Left lung (tissue), 10 donors: Measurements from ENCODE around the gene MGAT5B. TPM values are rescaled to one million over a fixed set of nuclear protein-coding genes. Genes with fewer than 3 reads are reported as not detected.
A peak's percentile ranks its signal among the peaks of the same experiment; 100 is the strongest.

Experiments used
- ATAC-seq: fragments of 200-7000 bp; cut with Tn5 transposase; one replicate; pipeline ENCODE4 v1.9.1; 2020; ENCODE audit warnings: moderate library complexity
- DNase-seq, 4 donors: peaks; one replicate each; pipeline ENCODE4 v3.0.0-alpha.2; 2013 to 2020
- H3K27ac ChIP-seq, 2 donors: fragments of 200-600 bp; sonication (generic) in 1 of 2; one replicate each; pipeline versions ENCODE4 v1.5.0 to v1.8.0; 2020 to 2021
- H3K27me3 ChIP-seq, 2 donors: fragments of 200-600 bp; sonication (generic) in 1 of 2; one replicate each; pipeline versions ENCODE4 v1.5.0 to v1.8.0; 2020 to 2021
- H3K36me3 ChIP-seq, 2 donors: fragments of 200-600 bp; sonication (generic) in 1 of 2; one replicate each; pipeline versions ENCODE4 v1.5.0 to v1.8.0; 2020 to 2021
- H3K4me1 ChIP-seq, 2 donors: fragments of 200-600 bp; one replicate each; pipeline ENCODE4 v1.8.0; 2021
- H3K4me3 ChIP-seq, 2 donors: fragments of 200-600 bp; sonication (generic) in 1 of 2; one replicate each; pipeline versions ENCODE4 v1.5.0 to v1.8.0; 2020 to 2021; ENCODE audit warnings: mild to moderate bottlenecking in 1 of 2
- H3K9me3 ChIP-seq, 2 donors: fragments of 200-600 bp; sonication (generic) in 1 of 2; one replicate each; pipeline versions ENCODE4 v1.5.0 to v1.8.0; 2020 to 2021
- intact Hi-C, 2 donors: fragments of 100-400 bp; cut with DNase I; formaldehyde crosslinking; loops; one replicate each; pipeline versions ENCODE4 v1.11.2 to v1.14.2; 2022
- polyA plus RNA-seq, 6 donors: library from polyadenylated mRNA; unstranded; fragments of 120-200 nt; gene quantifications; one replicate each; pipeline ENCODE4 v1.2.1, GENCODE V29; 2013; ENCODE audit not compliant: insufficient read length in 6 of 6
- total RNA-seq, 2 donors: library from RNA; stranded (reverse); fragmentation: NEBNext Ultra II Directional; extraction: Animal tissue kit (Norgen Biotek cat#: 25700); gene quantifications; one replicate each; pipeline ENCODE4 v1.2.1, GENCODE V29; 2021
- TF ChIP-seq, protein P1 (sequence below), 2 donors: fragments of 200-600 bp; sonication (generic) in 1 of 2; IDR thresholded peaks; one replicate each; pipeline versions ENCODE4 v1.5.0 to v1.8.0; 2021; ENCODE audit warnings: antibody characterized with exemption in 2 of 2
- donor health status: DM: no; HTN: yes; CAD: no.
- donor health status: DM: no; HTN: no; CAD: no.

The MGAT5B gene
- total and polyA plus RNA-seq, 8 donors, result 1.0 to 1.9 (median 1.3) TPM

DNA sequence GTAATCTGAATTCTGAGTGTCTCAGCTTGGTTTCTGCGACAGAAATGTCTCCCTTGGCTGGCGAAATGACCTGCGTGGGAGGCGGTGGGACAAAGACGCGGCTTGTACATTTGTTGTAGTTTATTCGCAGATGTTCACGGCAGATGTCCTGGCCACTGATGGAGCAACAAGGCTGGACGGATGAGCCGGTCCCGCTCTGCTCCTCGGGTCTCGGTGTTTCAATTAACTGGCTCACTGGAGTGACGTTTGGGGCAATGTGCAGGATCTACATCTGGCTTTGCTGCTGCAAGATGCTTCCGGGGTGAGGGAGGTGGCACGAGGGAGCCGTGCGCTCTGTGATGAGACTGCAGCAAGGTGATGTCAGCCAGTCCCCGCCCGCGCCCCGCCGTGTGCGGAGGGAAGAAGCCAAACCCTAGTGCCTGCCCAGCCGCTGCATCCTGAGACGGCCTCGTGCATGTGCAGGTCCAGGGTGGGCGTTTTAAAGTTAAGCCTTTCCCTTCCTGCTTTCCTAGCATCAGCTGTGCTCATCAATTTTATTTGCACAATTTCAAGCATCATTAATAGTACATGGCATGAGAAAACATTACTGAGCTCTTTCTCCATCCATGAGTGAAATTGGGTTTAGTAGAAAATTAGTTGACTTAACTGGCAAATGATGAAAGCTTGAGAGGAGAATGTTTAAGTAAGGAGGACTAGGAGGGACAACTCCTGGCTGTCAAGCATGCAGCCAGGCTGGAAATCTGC is 44.4 kb downstream of the MGAT5B start:
- Histone ChIP-seq H3K27me3 (peaks cover 0 to 38% of the 10 kb centered on the region in 2 donors), H3K27ac (no peak overlapping the region), H3K9me3 (no peaks in the 10 kb centered on the region), H3K36me3 (no peaks in the 10 kb centered on the region), H3K4me1 (no peaks in the 10 kb centered on the region), H3K4me3 (no peak overlapping the region)
- DNase-seq (peak in 1 of 4 donors; percentile 67), ATAC-seq (no peak)
- TF ChIP-seq, protein P1, sequence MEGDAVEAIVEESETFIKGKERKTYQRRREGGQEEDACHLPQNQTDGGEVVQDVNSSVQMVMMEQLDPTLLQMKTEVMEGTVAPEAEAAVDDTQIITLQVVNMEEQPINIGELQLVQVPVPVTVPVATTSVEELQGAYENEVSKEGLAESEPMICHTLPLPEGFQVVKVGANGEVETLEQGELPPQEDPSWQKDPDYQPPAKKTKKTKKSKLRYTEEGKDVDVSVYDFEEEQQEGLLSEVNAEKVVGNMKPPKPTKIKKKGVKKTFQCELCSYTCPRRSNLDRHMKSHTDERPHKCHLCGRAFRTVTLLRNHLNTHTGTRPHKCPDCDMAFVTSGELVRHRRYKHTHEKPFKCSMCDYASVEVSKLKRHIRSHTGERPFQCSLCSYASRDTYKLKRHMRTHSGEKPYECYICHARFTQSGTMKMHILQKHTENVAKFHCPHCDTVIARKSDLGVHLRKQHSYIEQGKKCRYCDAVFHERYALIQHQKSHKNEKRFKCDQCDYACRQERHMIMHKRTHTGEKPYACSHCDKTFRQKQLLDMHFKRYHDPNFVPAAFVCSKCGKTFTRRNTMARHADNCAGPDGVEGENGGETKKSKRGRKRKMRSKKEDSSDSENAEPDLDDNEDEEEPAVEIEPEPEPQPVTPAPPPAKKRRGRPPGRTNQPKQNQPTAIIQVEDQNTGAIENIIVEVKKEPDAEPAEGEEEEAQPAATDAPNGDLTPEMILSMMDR (IDR thresholded peaks at IDR 0.05), result no peak
- intact Hi-C loops, result no loop called here

DNA sequence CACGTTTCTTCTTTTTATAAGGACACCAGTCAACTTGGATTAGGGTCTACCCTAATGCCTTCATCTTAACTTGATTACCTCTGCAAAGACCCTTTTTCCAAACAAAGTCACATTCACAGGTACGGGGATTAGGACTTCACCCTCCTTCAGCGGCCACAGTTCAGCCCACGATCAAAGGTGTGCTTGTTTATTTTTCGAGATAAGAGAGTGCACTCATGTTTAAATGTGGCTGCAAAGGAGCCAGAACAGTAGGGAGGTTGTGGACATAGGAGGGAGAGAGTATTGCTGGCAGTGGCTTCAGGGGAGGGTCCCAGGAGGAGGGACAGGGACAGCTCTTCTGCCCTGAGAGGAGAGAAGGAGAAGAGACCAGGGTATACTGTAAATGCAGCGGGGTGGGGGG is 46.7 kb downstream of the MGAT5B start:
- peak in 1 of 4 donors; percentile 15 for DNase-seq
- TF ChIP-seq, protein P1 (IDR thresholded peaks at IDR 0.05), result no peak
- peaks cover 0 to 41% of the 10 kb centered on the region in 2 donors for H3K27me3 ChIP-seq
- peak; percentile 84 for ATAC-seq
- no peak overlapping the region for H3K27ac ChIP-seq
- intact Hi-C loops, result no loop called here
- no peak overlapping the region for H3K4me3 ChIP-seq
- H3K36me3 ChIP-seq, result no peaks in the 10 kb centered on the region
- no peaks in the 10 kb centered on the region for H3K4me1 ChIP-seq
- no peaks in the 10 kb centered on the region for H3K9me3 ChIP-seq

- intact Hi-C loops, result no loop called here
- Histone ChIP-seq H3K9me3 (no peaks in the 10 kb centered on the region), H3K27ac (no peak overlapping the region), H3K4me3 (no peak overlapping the region), H3K27me3 (peaks cover 0 to 49% of the 10 kb centered on the region in 2 donors), H3K36me3 (no peaks in the 10 kb centered on the region), H3K4me1 (no peaks in the 10 kb centered on the region)
- DNase-seq (peak in 1 of 4 donors; percentile 76), ATAC-seq (no peak)
- TF ChIP-seq, protein P1 (IDR thresholded peaks at IDR 0.05), result no peak
Measured at GRCh38 chr17:76915840-76916510, 47.8 kb downstream of the MGAT5B start.

DNA sequence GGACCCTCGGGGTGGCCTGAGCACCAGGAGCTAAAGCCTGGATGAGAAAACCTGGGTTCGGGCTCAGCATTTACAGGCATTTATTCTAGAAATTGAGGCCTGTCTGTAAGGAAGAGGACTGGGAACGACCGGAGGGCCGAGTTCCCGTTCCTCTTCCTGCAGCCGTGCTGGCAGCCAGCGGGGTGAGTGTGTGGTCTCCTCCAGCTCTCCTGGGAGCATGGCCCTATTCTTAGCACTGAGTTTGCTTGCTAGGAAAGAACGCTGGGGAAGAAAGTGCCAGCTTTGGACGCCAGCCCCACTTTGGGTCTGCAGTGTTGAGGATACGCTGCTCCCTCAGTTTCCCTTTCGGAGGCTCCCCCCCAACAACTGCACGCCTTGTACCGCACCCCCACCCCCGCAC is 49.6 kb downstream of the MGAT5B start:
- Histone ChIP-seq H3K4me1 (no peaks in the 10 kb centered on the region), H3K9me3 (no peaks in the 10 kb centered on the region), H3K4me3 (no peak overlapping the region), H3K27me3 (peaks cover 0 to 65% of the 10 kb centered on the region in 2 donors), H3K27ac (no peak overlapping the region), H3K36me3 (no peaks in the 10 kb centered on the region)
- ATAC-seq (no peak), DNase-seq (peak in 1 of 4 donors; percentile 26)
- TF ChIP-seq, protein P1 (IDR thresholded peaks at IDR 0.05), result no peak
- intact Hi-C loops, result no loop called here

DNA sequence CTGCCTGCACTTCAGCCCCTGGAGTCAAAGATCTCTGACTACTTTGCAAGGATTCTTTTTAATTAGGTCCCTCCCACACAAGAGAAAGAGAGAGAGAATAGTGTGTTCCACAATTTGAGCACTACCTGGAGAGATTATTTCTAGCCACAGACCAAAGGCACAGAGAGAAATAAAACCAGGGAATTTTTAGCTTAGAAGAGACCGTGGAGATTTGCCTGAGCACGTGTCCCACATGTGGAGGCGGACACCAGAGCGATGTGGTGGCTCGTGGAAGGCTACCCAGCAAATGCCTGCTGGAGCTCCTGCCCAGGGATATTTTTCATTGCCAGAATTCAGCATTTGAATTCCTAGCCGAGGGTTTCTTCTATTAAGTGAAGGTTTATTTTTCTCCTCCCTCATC is 50.6 kb downstream of the MGAT5B start:
- Histone ChIP-seq H3K36me3 (no peaks in the 10 kb centered on the region), H3K4me1 (no peaks in the 10 kb centered on the region), H3K27ac (no peak overlapping the region), H3K27me3 (peaks cover 0 to 65% of the 10 kb centered on the region in 2 donors), H3K9me3 (no peaks in the 10 kb centered on the region), H3K4me3 (no peak overlapping the region)
- ATAC-seq (no peak), DNase-seq (peak in 1 of 4 donors; percentile 8)
- intact Hi-C loops, result no loop called here
- TF ChIP-seq, protein P1 (IDR thresholded peaks at IDR 0.05), result no peak
